Transverse colon (tissue), 4 donors: ENCODE results near the gene UROD.

ENCODE experiments used
- CTCF ChIP-seq, 5 experiments: fragments of 200-600 bp in 3 of 5; fragments of 450-650 bp in 2 of 5; sonication (generic) in 3 of 5; IDR thresholded peaks; 1 replicate in 2 of 5; 2 replicates in 3 of 5; pipeline ENCODE4 v1.5.1; 2016 to 2017; ENCODE audit warnings: antibody characterized with exemption in 5 of 5, inconsistent platforms in 3 of 5, mild to moderate bottlenecking in 2 of 5, moderate library complexity in 1 of 5
- POLR2A ChIP-seq: fragments of 450-650 bp; IDR thresholded peaks from one replicate; pipeline ENCODE4 v1.6.1; 2016; ENCODE audit warnings: antibody characterized with exemption, mild to moderate bottlenecking, moderate library complexity
- POLR2AphosphoS5 ChIP-seq, 3 donors: sonication (generic); formaldehyde crosslinking; IDR thresholded peaks; one replicate each; pipeline ENCODE4 v1.6.1; 2016; ENCODE audit warnings: antibody characterized with exemption in 3 of 3

DNA sequence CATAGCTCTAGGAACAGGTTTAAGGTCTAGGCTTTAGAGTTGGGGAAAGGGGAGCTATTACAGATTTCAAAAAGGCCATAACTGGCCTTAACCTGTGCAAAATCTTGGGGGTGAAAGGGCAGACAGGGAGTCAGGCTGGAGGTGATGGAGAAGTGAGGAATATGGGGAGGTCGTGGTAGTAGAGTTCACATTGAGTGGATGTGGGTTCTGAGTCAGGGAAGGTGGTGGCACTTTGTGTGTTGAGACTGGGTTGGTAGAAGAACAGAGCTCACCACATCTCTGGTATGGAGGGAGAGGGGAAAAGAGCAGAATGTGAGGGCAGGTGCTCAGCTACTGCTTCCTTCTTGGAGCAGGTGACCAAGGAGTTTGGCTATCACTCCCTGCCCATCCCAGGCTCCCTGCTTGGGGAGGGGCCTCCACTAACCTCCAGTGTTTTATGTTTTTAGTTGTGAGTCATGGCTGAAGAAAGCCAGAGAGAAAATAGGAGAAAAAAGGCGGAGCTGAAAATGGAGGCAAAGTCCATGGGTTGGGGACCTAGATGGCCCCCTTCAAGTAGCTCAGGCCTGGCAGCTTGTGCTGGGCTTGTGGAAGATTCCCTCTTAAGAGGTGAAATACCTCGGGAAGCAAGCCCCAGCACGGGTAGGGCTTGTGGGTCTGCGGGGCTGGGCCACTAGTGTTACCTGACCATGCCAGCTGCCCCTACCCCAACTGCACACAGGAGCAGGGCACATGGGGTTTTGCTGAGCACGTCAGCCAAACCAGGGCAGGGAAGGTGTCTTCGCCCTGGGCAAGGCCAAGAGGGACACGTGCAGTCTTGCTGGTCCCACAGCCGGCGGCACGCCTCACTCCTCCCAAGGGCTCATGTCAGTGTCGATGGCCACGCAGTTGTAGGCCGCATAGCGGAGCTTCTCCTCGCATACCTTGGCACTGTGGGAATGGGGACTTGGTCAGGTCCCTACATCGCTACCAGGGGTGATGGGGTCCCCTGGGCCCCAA is 9.1 kb upstream of the UROD start:
- no peak for TF ChIP-seq CTCF (IDR thresholded peaks at IDR 0.05)
- TF ChIP-seq POLR2A, result no peak
- no peak for TF ChIP-seq POLR2AphosphoS5 (IDR thresholded peaks at IDR 0.05)
